ENCODE data around the gene MEF2A.

DNA sequence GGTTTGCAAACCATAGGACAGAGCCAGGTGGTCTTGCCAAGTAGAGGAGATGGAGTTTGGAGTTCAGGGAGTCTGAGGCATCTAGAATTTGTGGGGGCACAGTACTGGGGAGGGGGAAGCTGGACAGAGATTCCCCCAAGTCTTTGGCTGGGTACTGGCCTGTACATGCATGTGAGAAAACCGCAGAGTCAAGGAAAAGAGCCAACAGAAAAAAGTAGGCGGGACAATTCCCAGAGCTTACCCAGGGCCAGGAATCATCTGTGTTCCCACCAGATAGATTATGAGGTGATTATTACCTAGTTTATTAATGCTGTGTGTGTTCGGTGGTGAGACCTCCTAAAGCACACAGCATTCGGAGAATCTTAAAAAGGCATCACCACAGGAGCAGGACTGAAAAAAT is 156.1 kb downstream of the MEF2A start:
- TF ChIP-seq, protein P1, sequence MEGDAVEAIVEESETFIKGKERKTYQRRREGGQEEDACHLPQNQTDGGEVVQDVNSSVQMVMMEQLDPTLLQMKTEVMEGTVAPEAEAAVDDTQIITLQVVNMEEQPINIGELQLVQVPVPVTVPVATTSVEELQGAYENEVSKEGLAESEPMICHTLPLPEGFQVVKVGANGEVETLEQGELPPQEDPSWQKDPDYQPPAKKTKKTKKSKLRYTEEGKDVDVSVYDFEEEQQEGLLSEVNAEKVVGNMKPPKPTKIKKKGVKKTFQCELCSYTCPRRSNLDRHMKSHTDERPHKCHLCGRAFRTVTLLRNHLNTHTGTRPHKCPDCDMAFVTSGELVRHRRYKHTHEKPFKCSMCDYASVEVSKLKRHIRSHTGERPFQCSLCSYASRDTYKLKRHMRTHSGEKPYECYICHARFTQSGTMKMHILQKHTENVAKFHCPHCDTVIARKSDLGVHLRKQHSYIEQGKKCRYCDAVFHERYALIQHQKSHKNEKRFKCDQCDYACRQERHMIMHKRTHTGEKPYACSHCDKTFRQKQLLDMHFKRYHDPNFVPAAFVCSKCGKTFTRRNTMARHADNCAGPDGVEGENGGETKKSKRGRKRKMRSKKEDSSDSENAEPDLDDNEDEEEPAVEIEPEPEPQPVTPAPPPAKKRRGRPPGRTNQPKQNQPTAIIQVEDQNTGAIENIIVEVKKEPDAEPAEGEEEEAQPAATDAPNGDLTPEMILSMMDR (IDR thresholded peaks at IDR 0.05 in 2 of 3, conservative IDR thresholded peaks at IDR 0.05 in 1 of 3; ENCODE audit: borderline replicate concordance in 1 of 3, insufficient read depth in 1 of 3, low read depth in 2 of 3, low read length in 2 of 3), result no peak
- TF ChIP-seq POLR2AphosphoS5 (IDR thresholded peaks at IDR 0.05; ENCODE audit: low read depth, low read length), result no peak
- no peak for TF ChIP-seq CBX3 (IDR thresholded peaks at IDR 0.05; ENCODE audit: low read depth)
- no peak for TF ChIP-seq POLR2A (IDR thresholded peaks at IDR 0.05; ENCODE audit: borderline replicate concordance, extremely low read depth, insufficient read depth, insufficient read length)
- TF ChIP-seq SRF (IDR thresholded peaks at IDR 0.05; ENCODE audit: low read depth), result no peak
- no peak for TF ChIP-seq EZH2phosphoT487 (IDR thresholded peaks at IDR 0.05; ENCODE audit: borderline replicate concordance)
- no peak for TF ChIP-seq TCF7L2 (IDR thresholded peaks at IDR 0.05; ENCODE audit: borderline replicate concordance, extremely low read depth, insufficient read depth, insufficient read length)
- TF ChIP-seq, protein P2, sequence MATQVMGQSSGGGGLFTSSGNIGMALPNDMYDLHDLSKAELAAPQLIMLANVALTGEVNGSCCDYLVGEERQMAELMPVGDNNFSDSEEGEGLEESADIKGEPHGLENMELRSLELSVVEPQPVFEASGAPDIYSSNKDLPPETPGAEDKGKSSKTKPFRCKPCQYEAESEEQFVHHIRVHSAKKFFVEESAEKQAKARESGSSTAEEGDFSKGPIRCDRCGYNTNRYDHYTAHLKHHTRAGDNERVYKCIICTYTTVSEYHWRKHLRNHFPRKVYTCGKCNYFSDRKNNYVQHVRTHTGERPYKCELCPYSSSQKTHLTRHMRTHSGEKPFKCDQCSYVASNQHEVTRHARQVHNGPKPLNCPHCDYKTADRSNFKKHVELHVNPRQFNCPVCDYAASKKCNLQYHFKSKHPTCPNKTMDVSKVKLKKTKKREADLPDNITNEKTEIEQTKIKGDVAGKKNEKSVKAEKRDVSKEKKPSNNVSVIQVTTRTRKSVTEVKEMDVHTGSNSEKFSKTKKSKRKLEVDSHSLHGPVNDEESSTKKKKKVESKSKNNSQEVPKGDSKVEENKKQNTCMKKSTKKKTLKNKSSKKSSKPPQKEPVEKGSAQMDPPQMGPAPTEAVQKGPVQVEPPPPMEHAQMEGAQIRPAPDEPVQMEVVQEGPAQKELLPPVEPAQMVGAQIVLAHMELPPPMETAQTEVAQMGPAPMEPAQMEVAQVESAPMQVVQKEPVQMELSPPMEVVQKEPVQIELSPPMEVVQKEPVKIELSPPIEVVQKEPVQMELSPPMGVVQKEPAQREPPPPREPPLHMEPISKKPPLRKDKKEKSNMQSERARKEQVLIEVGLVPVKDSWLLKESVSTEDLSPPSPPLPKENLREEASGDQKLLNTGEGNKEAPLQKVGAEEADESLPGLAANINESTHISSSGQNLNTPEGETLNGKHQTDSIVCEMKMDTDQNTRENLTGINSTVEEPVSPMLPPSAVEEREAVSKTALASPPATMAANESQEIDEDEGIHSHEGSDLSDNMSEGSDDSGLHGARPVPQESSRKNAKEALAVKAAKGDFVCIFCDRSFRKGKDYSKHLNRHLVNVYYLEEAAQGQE (IDR thresholded peaks at IDR 0.05; ENCODE audit: low read depth), result no peak
- no peak for TF ChIP-seq RAD21 (IDR thresholded peaks at IDR 0.05; ENCODE audit: low read depth)
- TF ChIP-seq JUND (IDR thresholded peaks at IDR 0.05), result no peak
- TF ChIP-seq SIN3A (IDR thresholded peaks at IDR 0.05; ENCODE audit: low read depth), result no peak
